Cerebellar cortex (tissue), 1 donor: ENCODE results near the gene ART5.
"Not testable (repeated sequence)": the region's sequence is repeated elsewhere in the genome, so short reads cannot be mapped to it uniquely, and the experiment has no call there.

ENCODE experiments used
- DNase-seq: peaks from one replicate; pipeline ENCODE4 v3.0.0-alpha.2; 2015; ENCODE audit warnings: low spot score

The ART5 gene

DNA sequence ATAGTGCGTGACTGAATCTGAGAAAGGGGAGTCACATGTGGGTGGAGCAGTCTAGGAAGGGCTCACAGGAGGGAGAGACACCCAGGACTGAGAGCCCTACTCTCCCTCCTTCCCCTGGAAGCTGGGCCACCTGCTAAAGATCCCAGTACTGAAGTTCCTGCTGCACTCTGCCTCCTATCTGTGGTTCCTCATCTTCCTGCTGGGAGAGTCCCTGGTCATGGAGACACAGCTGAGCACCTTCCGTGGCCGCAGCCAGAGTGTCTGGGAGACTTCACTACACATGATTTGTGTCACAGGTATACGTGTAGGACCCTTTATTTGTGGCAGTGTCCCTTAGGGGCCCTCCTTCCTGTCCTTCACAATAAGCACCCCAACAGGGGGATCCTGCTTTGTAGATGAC is 19.3 kb downstream of the ART5 start:
- DNase-seq: no peak

DNA sequence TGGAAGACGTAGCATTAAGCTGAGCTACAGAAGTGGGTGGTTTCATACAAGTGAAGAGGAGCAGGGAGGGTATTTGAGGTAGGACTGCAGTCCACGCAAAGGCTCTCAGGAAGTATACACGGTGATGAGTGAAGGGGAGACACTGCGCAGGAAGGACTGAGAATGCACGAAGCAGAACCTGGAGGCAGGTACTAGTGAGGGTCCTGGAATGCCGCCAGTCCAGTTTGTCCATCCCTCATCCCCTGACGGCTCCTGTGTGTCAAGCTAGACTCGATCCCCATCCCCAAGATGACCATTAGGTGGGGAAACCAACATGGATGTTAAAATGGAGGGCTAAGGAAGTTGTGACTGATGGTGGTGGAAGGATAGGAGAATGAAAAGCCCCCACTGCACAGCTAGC is 23.8 kb downstream of the ART5 start:
- no peak for DNase-seq

DNA sequence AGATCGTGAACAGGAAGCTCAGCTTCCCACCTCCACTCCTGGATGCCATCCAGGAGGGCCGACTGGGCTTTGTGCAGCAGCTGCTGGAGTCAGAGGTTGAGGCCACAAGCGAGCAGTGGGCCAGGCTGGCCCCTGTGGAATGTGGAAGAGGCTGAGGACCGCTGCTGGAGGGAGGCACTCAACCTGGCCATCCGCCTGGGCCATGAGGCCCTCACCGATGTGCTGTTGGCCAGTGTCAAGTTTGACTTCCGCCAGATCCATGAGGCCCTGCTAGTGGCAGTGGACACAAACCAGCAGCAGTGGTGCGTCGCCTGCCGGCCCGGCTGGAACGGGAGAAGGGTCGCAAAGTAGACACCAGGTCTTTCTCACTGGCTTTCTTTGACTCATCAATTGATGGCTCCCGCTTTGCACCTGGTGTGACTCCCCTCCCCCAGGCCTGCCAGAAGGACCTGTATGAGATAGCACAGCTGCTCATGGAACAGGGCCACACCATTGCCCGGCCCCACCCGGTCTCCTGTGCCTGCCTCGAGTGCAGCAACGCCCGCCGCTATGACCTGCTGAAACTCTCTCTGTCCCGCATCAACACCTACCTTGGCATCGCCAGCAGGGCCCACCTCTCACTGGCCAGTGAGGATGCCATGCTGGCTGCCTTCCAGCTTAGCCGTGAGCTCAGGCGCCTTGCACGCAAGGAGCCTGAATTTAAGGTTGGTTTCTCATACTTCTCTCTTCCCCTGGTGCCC is 24.9 kb downstream of the ART5 start:
- no peak for DNase-seq

DNA sequence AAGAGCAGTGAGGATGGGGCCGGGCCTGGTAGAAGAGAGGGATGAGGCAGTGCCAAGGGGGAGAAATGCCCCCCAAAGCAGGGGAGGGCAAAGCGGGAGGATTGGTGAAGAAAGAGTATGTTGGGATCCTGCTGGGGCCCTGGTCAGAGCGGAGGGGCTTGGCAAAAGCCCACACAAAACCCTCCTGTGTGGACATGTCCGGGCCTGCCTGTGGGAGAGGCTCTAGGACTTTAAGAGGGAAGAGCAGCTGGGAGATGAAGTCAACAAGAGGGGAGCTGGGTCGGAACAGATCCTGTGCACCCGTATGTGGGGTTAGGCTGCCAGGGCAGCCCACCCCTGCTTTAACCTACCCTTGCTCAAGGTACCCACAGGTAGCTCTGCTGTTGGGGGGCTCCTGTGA is 25.8 kb downstream of the ART5 start:
- no peak for DNase-seq

DNA sequence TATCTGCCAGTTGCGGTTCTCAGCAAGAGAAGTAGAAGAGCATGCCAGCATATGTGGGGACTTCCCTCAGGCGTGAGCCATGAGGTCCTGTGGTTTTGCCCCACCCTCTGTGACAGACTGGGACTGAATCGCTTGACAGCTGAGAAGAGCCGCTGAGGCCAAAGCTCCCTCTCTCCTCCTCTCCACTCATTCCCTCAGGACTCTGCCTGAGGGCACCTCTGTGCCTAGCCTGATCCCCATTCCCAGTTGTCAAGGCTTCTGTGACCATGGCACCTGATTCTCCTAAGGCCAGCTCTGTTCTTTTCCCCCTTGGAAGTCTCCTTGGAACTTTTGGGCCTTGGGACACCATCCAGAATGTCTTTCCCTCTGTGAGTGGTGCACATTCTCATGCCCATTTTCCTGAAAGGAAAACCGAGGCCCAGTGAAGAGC is 27.0 kb downstream of the ART5 start:
- no peak for DNase-seq

DNA sequence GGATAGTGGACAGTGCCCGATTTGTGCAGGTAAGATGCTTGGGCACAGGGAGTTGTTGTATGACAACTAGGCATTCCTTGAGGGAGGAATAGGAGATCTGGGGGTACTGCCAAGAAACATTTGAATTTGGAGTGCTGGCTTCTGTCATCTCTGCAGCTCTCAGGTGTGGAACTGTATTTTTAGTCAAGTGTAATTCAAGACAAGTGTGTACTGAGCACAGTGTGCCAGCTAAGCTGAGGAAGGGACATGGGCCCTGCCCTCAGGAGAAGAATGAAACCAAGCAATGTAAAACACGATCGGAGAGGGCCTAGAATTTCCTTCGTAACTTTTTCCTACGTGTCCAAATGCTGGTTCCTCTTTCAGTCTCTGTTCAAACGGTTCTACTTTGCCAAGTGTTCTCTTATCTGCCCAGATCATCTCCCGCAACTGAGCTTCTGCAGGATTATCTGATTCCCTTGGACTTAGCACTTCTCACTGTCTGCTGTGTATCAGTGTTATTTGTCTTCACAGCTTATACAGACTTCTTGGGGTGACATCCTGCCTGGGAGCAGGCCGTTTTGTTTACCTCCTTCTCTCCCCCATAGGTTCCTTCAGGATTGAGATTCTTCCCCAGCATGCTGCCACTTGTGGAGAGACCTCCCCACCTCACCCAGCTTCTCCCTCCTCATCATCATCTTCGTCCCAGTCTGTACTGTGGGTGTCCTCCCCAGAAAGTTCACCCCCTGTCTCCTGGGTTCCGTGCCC is 27.6 kb downstream of the ART5 start:
- no peak for DNase-seq

DNA sequence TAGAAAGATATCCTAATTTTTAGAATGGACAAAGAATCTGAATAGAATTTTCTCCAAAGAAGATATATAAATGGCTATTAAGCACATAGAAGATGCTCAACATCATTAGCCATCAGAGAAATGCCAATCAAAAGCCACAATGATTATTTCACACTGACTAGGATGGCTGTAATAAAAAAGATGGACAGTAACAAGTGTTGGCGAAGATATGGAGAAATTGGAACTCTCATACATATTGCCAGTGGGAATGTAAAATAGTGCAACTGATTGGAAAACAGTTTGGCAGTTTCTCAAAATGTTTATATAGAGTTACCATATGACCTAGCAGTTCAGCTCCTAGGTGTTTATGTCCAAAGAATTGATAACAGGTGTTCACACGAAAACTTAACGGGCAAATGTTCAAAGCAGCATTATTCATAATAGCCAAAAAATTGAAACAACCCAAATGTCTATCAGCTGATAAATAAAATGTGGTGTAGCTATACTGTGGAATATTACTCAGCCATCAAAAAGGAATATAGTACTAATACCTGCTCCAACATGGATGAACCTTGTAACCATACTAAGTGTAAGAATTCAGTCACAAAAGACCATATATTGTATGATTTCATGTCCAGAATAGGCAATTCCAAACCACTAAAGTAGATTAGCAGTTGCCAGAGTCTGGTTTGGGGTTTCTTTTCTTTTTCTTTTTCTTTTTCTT is 29.7 kb downstream of the ART5 start:
- DNase-seq: no peak

DNA sequence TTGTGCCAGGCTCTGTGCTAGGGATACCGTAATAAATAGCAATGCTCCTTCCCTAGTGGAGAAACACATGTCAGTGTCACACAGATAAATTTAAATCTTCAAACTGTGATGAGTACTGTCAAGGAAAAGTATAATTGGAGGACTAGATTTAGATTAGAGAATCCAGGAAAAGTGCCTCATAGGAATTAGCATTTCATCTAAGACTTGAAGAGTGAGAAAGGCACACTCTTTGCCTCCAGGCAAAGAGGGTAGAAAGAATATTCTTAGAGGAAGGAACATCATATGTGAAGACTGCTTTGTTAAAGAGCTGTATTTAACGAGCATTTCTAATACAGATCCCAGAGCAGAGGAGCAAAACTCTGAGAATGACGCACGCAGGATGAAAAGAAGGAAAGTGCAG is 30.9 kb downstream of the ART5 start:
- DNase-seq: no peak

DNA sequence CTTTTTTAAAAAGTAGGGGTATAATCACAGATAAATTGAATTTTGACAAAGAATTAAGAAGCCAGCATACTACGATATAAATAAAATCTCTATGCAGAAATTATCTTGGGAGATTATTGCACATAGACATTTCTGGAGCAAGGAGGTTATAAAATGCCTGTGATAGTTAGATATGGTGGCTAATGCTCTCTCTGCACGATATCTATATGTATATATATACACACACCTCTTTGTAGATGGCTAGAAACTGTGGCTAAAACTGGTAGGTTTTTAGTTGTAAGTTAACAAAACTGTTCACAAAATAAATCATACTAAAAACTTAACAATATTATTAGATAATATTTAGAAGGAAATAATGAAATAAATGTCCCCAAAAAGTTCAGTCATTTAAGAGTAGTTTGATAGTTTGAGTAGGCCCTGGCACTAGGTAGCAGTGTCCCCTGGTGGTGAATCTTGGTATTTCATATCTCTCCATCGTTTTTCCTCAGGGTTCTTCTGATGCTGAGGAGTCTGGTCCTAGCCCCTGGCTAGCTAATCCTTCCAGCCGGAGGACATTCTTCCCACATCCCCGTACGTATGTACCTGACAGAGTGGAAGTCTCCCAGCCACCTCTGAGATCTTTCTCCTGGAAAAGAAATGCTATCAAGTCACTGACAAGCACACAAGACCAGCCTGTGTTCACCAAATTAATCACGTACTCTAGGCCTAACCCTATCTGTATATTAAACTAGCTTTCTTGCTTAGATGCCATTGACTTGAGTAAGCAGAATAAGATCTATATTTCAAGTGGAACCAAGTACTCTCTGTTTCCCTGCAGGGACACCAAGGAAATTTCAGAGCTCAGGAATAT is 32.2 kb downstream of the ART5 start:
- peak; percentile 22 for DNase-seq

DNA sequence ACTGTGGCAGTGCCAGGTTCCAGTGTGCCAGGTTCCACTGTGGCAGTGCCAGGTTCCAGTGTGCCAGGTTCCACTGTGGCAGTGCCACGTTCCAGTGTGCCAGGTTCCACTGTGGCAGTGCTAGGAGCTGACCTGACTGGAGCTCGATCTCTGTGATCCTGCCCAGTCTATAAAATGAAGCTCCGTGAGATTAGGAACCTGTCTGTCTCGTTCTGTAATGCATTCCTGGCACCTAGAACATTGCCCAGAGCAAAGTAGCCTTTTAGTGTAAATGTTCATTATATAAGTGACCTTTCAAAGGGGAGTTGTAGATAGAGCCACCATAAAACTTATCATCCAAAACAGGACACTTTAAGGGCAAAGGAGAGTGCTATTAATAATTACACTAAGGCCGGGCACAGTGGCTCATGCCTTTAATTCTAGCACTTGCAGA is 36.0 kb downstream of the ART5 start:
- DNase-seq: no peak

DNA sequence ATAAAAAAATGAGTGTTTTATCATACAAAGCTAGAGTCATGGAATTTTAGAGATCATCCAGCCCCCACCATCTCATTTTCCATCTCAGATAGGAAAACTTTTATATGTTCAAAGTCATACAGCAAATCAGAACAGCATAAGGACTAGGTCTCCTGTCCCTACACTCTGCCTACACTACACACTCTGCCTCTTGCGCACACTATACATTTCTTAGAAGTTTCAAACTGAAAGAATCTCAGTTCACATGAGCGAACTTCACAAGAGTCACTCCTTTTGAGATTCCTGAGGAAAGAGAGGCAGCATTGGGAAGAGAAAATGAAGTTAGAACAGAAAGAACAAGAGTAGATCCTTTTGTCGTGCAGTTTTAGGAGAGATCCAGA is 36.5 kb downstream of the ART5 start:
- DNase-seq: no peak

DNA sequence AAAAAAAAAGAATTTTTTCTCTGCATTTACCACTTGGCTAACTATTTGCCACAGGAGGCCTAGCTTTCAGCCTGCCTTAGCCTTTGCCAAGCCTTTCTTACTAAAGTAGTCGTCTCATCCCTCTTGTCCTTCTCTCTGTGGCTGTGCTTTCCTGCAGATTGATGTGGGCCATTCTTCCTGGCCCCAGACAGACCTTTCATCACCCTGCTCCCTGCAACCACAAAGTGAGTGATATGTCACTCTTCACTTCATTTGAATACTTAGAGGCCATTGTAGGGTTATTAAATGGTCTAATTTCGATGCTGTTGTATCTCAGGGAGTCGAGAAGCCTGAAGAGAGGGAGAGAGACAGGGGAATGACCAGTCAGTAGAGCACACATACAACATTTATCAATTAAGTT is 37.6 kb downstream of the ART5 start:
- no peak for DNase-seq

DNA sequence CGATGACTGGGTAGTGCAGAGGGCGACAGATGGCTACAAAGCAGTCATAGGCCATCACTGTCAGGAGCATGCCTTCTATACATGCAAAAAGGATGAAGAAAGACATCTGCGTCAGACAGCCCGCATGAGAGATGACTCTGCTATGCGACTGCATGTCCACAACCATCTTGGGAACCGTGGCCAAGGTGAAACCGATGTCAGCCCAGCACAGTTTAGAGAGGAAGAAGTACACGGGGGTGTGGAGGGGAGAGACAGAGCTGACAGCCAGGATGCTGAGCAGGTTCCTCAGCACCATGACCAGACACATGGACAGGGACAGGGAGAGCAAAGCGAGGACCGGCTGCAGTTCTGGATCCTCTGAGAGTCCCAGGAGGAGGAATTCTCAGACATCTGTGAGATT is 41.6 kb downstream of the ART5 start:
- not testable (repeated sequence) for DNase-seq

DNA sequence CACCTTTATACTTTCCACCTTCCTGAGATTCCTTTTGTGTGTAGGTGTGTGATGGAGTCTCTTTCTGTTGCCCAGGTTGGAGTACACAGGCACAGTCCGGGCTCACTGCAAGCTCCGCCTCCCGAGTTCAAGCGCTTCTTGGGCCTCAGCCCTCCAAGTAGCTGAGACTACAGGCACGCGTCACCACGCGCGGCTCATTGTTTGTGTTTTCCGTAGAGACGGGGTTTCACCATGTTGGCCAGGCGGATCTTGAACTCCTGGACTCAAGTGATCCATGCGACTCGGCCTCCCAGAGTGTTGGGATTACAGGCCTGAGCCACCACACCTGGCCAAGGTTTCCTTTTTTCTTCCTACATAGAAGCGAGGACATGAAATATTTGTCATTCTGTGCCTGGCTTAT is 44.0 kb downstream of the ART5 start:
- DNase-seq: not testable (repeated sequence)

DNA sequence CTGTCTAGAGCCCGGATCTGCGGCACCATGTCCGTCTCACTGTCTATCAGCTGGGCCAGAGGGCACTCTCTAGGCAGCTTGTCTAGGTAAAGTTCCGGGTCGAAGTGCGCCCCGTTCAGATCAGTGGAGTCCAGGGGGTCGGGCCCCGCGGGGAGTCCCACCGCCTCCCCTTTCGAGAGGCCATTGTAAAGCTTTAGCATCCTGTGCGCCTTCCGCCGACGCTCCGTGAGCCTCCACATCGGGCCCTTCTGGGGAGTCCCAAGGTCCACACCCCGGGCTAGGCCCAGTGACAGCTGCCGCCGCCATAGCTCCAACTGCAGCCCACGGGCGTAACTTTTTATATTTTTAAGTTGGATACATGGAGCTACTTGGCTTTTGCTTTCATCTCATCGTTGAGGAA is 50.5 kb downstream of the ART5 start:
- DNase-seq: not testable (repeated sequence)

DNA sequence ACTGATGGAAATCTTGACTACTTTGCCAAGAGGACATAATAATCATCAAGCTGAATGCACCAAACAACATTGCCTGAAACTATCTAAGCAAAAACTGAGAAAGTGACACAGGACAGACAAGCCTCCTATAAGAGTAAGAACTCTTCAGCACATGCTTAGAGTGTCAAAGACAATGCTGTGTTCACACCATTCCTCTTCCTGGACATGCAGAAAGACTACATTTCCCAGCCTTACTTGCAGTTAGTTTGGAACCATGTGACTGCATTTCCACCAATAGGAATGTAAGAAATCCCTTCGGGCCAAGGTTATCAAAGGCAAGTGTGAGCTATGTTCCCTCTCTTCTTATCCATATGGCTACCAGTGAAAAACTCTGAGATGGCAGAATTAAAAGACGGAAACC is 51.6 kb downstream of the ART5 start:
- not testable (repeated sequence) for DNase-seq

DNA sequence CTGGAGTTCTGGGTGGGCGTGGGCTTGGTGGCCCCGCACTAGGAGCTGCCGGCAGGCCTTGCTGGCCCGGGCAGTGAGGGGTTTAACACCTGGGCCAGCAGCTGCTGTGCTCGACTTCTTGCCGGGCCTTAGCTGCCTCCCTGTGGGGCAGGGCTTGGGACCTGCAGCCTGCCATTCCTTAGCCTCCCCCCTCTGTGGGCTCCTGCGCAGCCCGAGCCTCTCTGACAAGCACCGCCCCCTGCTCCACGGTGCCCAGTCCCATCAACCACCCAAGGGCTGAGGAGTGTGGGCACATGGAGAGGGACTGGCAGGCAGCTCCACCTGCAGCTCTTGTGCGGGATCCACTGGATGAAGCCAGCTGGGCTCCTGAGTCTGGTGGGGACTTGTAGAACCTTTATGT is 53.0 kb downstream of the ART5 start:
- not testable (repeated sequence) for DNase-seq
